K562 (cell line): ENCODE results near the gene RDH8.

Experiments used
- ARHGAP35 ChIP-seq: fragments of 450-650 bp; IDR thresholded peaks from 2 replicates; pipeline ENCODE4 v1.6.1; 2018; ENCODE audit not compliant: partially characterized antibody
- ATF2 ChIP-seq: sonication (generic); formaldehyde crosslinking; IDR thresholded peaks from 2 replicates; pipeline ENCODE4 v1.8.1; 2022; ENCODE audit warnings: missing genetic modification reagents
- BCOR ChIP-seq: fragments of 450-650 bp; IDR thresholded peaks from 2 replicates; pipeline ENCODE4 v1.6.1; 2016
- CC2D1A ChIP-seq: fragments of 450-650 bp; IDR thresholded peaks from 2 replicates; pipeline ENCODE4 v1.6.1; 2017; ENCODE audit warnings: mild to moderate bottlenecking
- CTCF ChIP-seq, 3 experiments: IDR thresholded peaks in 2 of 3; conservative IDR thresholded peaks in 1 of 3; 2 replicates each; pipeline ENCODE4 v1.5.1; 2011 to 2012; ENCODE audit warnings: low read length in 3 of 3, mild to moderate bottlenecking in 3 of 3, control low read depth in 2 of 3, improper control_type of control experiment in 1 of 3, inconsistent platforms in 1 of 3, low read depth in 1 of 3, mixed read lengths in 1 of 3, moderate library complexity in 1 of 3; ENCODE audit not compliant: insufficient read depth in 2 of 3
- E2F5 ChIP-seq: sonication (generic); formaldehyde crosslinking; IDR thresholded peaks from 2 replicates; pipeline ENCODE4 v1.8.0; 2022; ENCODE audit warnings: mild to moderate bottlenecking, missing genetic modification reagents
- FOXK2 ChIP-seq, 2 experiments: fragments of 450-650 bp; IDR thresholded peaks in 1 of 2; conservative IDR thresholded peaks in 1 of 2; 2 replicates each; pipeline ENCODE4 v1.6.1; 2016; ENCODE audit warnings: low read depth in 2 of 2, mild to moderate bottlenecking in 1 of 2
- GATAD2A ChIP-seq: fragments of 450-650 bp; IDR thresholded peaks from 2 replicates; pipeline ENCODE4 v1.6.1; 2017
- MED1 ChIP-seq: sonication (generic); formaldehyde crosslinking; IDR thresholded peaks from 2 replicates; pipeline ENCODE4 v1.8.1; 2023; ENCODE audit warnings: missing genetic modification reagents, borderline replicate concordance
- MYC ChIP-seq, 2 experiments: fragments of 250-450 bp in 1 of 2; sonication (Bioruptor Pico) in 1 of 2; IDR thresholded peaks; 2 replicates each; pipeline versions ENCODE4 v1.5.1 to v1.6.1; 2012 to 2021; ENCODE audit warnings: low read depth in 2 of 2, borderline replicate concordance in 1 of 2, improper control_type of control experiment in 1 of 2, low read length in 1 of 2, mild to moderate bottlenecking in 1 of 2, moderate library complexity in 1 of 2
- PBX2 ChIP-seq, 2 experiments: IDR thresholded peaks in 1 of 2; conservative IDR thresholded peaks in 1 of 2; 2 replicates each; pipeline ENCODE4 v1.6.1; 2016; ENCODE audit warnings: low read depth in 2 of 2, mild to moderate bottlenecking in 1 of 2, missing compliant biosample characterization in 1 of 2, missing genetic modification characterization in 1 of 2, moderate library complexity in 1 of 2
- RAD21 ChIP-seq, 2 experiments: fragments of 250-450 bp in 1 of 2; fragments of 450-650 bp in 1 of 2; sonication (Bioruptor Pico) in 1 of 2; formaldehyde crosslinking in 1 of 2; IDR thresholded peaks in 1 of 2; conservative IDR thresholded peaks in 1 of 2; 2 replicates each; pipeline versions ENCODE4 v1.4.0 to v1.8.0; 2020 to 2022; ENCODE audit warnings: mild to moderate bottlenecking in 2 of 2, moderate library complexity in 1 of 2
- ZFP91 ChIP-seq: sonication (generic); formaldehyde crosslinking; IDR thresholded peaks from 2 replicates; pipeline ENCODE4 v1.8.0; 2022; ENCODE audit warnings: mild to moderate bottlenecking, missing genetic modification reagents
- ZSCAN29 ChIP-seq: fragments of 450-650 bp; IDR thresholded peaks from 2 replicates; pipeline ENCODE4 v1.6.1; 2017

- no peak for TF ChIP-seq PBX2 (CRISPR knock-in tag; IDR thresholded peaks at IDR 0.05; ENCODE audit: low read depth)
- no peak for TF ChIP-seq PBX2 (tag; conservative IDR thresholded peaks at IDR 0.05; ENCODE audit: low read depth)
- no peak for TF ChIP-seq CC2D1A
- TF ChIP-seq RAD21 (CRISPR knock-in tag; conservative IDR thresholded peaks at IDR 0.05 in 1 of 2, IDR thresholded peaks at IDR 0.05 in 1 of 2) = no peak
- no peak for TF ChIP-seq ZSCAN29
- TF ChIP-seq MYC (IDR thresholded peaks at IDR 0.05; ENCODE audit: low read depth, low read length) = no peak
- no peak for TF ChIP-seq MYC (CRISPR knock-in tag; IDR thresholded peaks at IDR 0.05; ENCODE audit: borderline replicate concordance, low read depth)
- no peak for TF ChIP-seq BCOR
- no peak for TF ChIP-seq E2F5
- TF ChIP-seq FOXK2 (conservative IDR thresholded peaks at IDR 0.05 in 1 of 2, IDR thresholded peaks at IDR 0.05 in 1 of 2; ENCODE audit: low read depth in 2 of 2) = no peak
- no peak for TF ChIP-seq GATAD2A
- no peak for TF ChIP-seq CTCF (IDR thresholded peaks at IDR 0.05 in 2 of 3, conservative IDR thresholded peaks at IDR 0.05 in 1 of 3; ENCODE audit: insufficient read depth in 2 of 3, low read depth in 1 of 3, low read length in 3 of 3)
- TF ChIP-seq MED1 (CRISPR knock-in tag) = no peak
- no peak for TF ChIP-seq ZFP91 (CRISPR knock-in tag)
- no peak for TF ChIP-seq ARHGAP35
- TF ChIP-seq ATF2 = no peak
Observed at GRCh38 chr19:9966024-9966423, 47.3 kb upstream of the RDH8 start.
